Sigmoid colon (tissue), 7 donors: ENCODE data around the gene IGSF21. TPM values are rescaled to one million over a fixed set of nuclear protein-coding genes. Genes with fewer than 3 reads are reported as not detected.
A peak's percentile ranks its signal among the peaks of the same experiment; 100 is the strongest.

Experiments used
- DNase-seq: peaks from one replicate; pipeline ENCODE4 v3.0.0-alpha.2; 2019
- H3K27ac ChIP-seq, 4 donors: fragments of 200-600 bp; sonication (generic); one replicate each; pipeline ENCODE4 v1.5.1; 2016 to 2019; ENCODE audit warnings: mild to moderate bottlenecking in 1 of 4
- H3K27me3 ChIP-seq, 3 donors: fragments of 200-600 bp; sonication (generic); one replicate each; pipeline ENCODE4 v1.5.1; 2019; ENCODE audit warnings: mild to moderate bottlenecking in 1 of 3
- H3K36me3 ChIP-seq, 4 donors: fragments of 200-600 bp; sonication (generic); one replicate each; pipeline ENCODE4 v1.5.1; 2016 to 2019
- H3K4me1 ChIP-seq, 4 donors: fragments of 200-600 bp; sonication (generic); one replicate each; pipeline ENCODE4 v1.5.1; 2017 to 2019
- H3K4me3 ChIP-seq, 4 donors: fragments of 200-600 bp; sonication (generic); one replicate each; pipeline ENCODE4 v1.5.1; 2017 to 2019; ENCODE audit warnings: mild to moderate bottlenecking in 2 of 4, moderate library complexity in 1 of 4
- H3K9me3 ChIP-seq, 4 donors: fragments of 200-600 bp in 3 of 4; sonication (generic) in 3 of 4; one replicate each; pipeline versions ENCODE4 v1.5.1 to v1.6.1; 2013 to 2019
- EP300 ChIP-seq, 4 donors: sonication (generic); formaldehyde crosslinking; IDR thresholded peaks; one replicate each; pipeline ENCODE4 v1.6.1; 2017; ENCODE audit warnings: antibody characterized with exemption in 4 of 4
- POLR2A ChIP-seq, 2 donors: fragments of 450-650 bp; IDR thresholded peaks; one replicate each; pipeline ENCODE4 v1.6.1; 2016; ENCODE audit warnings: antibody characterized with exemption in 2 of 2, mild to moderate bottlenecking in 2 of 2, moderate library complexity in 2 of 2
- POLR2AphosphoS5 ChIP-seq, 4 donors: sonication (generic); formaldehyde crosslinking; IDR thresholded peaks; one replicate each; pipeline ENCODE4 v1.6.1; 2017; ENCODE audit warnings: antibody characterized with exemption in 4 of 4
- whole genome bisulfite sequencing, 2 donors: extraction: QIAGEN DNeasy Blood & Tissue Kit; methylation state at CpG; one replicate each; pipeline ENCODE4 v1.1.7; 2013; 5-methylcytosine and 5-hydroxymethylcytosine counted together
- intact Hi-C: fragments of 100-400 bp; cut with DNase I; formaldehyde crosslinking; loops from one replicate; pipeline ENCODE4 v1.15.1; 2023
- polyA plus RNA-seq, 3 donors: library from polyadenylated mRNA; stranded (reverse); fragments of 200-250 nt; gene quantifications; one replicate each; pipeline ENCODE4 v1.2.3, GENCODE V29; 2013
- total RNA-seq, 4 donors: library from RNA; depleted of rRNA; stranded (reverse); fragments of >200 nt; gene quantifications; one replicate each; pipeline ENCODE4 v1.1.0, GENCODE V29; 2016
- TF ChIP-seq, protein P1 (sequence below), 4 experiments: fragments of 450-650 bp in 3 of 4; fragments of 200-600 bp in 1 of 4; IDR thresholded peaks; one replicate each; pipeline ENCODE4 v1.5.1; 2016 to 2019; ENCODE audit warnings: antibody characterized with exemption in 4 of 4, mild to moderate bottlenecking in 3 of 4, moderate library complexity in 2 of 4
- donor health status: healthy with polysubstance abuse.
- donor health status: Bipolar disorder and iron deficiency.
- donor health status: healthy.

IGSF21 gene
- total and polyA plus RNA-seq, 7 donors = 0.55 to 2.6 (median 1.1) TPM; not detected in 2

DNA sequence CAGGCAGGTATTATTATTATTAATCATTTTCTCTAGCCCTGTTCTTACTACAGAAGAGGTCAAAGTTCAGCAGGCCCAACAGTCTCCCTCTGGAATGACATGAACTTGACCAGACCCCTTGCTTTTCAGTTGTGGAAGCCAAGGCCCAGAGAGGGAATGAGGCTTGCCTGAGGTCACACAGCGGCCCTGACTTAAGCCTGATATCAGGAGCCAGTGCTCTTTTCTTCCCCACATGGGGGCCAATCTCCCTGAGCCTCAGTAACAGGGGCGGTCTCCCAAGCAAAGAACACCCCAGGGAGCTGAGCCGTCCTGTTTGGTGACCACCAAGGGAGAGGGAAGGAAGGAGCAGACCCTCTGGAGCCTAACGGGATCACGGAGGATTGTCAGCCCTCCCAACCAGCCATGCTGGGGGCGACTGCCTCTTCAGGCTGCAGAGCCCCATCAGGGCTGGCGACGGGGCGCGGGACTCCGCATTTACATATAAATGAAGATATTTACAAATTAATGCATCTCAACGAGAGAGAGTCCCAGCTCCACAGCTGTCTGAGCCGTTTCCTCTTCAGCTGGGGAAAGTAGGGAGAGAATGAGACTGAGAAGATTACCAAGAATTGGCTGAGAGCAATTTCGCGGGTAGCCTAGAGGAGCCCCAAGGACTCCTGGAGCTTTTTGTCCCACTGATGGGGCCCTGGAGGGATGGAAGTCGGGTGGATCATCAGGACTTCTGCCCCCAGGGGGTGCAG lies 187.0 kb downstream of the IGSF21 start:
- no peak overlapping the region for H3K27ac ChIP-seq
- WGBS, 2 donors = 42 to 71% methylated on average over 16 of the region's 16 CpGs
- intact Hi-C loops = no loop called here
- H3K4me3 ChIP-seq = no peak overlapping the region
- no peaks in the 10 kb centered on the region for H3K4me1 ChIP-seq
- no peaks in the 10 kb centered on the region for H3K36me3 ChIP-seq
- TF ChIP-seq POLR2AphosphoS5 (IDR thresholded peaks at IDR 0.05) = no peak
- TF ChIP-seq, protein P1, sequence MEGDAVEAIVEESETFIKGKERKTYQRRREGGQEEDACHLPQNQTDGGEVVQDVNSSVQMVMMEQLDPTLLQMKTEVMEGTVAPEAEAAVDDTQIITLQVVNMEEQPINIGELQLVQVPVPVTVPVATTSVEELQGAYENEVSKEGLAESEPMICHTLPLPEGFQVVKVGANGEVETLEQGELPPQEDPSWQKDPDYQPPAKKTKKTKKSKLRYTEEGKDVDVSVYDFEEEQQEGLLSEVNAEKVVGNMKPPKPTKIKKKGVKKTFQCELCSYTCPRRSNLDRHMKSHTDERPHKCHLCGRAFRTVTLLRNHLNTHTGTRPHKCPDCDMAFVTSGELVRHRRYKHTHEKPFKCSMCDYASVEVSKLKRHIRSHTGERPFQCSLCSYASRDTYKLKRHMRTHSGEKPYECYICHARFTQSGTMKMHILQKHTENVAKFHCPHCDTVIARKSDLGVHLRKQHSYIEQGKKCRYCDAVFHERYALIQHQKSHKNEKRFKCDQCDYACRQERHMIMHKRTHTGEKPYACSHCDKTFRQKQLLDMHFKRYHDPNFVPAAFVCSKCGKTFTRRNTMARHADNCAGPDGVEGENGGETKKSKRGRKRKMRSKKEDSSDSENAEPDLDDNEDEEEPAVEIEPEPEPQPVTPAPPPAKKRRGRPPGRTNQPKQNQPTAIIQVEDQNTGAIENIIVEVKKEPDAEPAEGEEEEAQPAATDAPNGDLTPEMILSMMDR (IDR thresholded peaks at IDR 0.05) = no peak
- TF ChIP-seq POLR2A (IDR thresholded peaks at IDR 0.05) = no peak
- TF ChIP-seq EP300 (IDR thresholded peaks at IDR 0.05) = no peak
- H3K9me3 ChIP-seq = no peaks in the 10 kb centered on the region
- no peak for DNase-seq
- peaks cover 0 to 33% (median 3%) of the 10 kb centered on the region in 3 donors for H3K27me3 ChIP-seq

DNA sequence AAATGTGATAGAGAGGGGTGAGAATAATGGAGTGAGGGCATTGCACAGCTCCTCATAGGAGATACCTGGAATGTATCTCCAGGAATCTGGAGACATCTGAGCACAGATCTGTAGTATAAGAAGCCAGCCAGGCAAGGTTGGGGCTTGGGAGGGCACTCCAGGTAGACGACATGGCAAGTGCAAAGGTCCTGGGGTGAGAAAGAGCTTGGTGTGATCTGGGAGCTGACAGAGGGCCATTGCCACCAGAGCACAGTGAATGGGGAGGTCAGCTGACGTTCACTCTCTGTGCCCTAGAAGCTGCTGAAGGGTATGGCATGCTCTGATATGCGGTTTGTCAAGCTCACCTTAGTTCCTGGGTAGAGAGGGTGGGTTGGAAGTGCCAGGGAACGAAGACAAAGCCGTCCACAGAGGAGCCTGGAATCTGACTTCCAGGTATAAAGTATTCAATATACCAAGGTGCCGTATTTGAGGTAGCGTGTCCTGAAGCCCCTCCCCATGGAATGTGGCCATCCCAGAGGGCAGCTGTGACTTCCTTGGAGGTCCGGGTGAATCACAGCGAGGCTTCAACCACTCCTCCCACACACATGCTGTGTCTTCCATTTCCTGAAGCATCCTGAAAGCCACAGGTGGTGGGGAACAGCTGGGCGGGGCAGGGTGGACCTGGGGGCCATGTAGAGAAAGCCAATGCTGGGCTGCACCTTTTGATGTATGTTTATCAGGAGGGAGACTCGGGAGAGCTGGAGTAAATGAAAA lies 190.5 kb downstream of the IGSF21 start:
- H3K27me3 ChIP-seq = peaks cover 0 to 36% (median 12%) of the 10 kb centered on the region in 3 donors
- no peak for TF ChIP-seq POLR2AphosphoS5 (IDR thresholded peaks at IDR 0.05)
- no peak for TF ChIP-seq EP300 (IDR thresholded peaks at IDR 0.05)
- TF ChIP-seq, protein P1 (IDR thresholded peaks at IDR 0.05) = no peak
- no peak for TF ChIP-seq POLR2A (IDR thresholded peaks at IDR 0.05)
- WGBS, 2 donors = 27 to 34% methylated on average over 11 of the region's 11 CpGs
- no peaks in the 10 kb centered on the region for H3K36me3 ChIP-seq
- intact Hi-C loops = no loop called here
- no peak for DNase-seq
- H3K9me3 ChIP-seq = no peaks in the 10 kb centered on the region
- H3K27ac ChIP-seq = no peak overlapping the region
- H3K4me3 ChIP-seq = no peak overlapping the region
- H3K4me1 ChIP-seq = no peaks in the 10 kb centered on the region

DNA sequence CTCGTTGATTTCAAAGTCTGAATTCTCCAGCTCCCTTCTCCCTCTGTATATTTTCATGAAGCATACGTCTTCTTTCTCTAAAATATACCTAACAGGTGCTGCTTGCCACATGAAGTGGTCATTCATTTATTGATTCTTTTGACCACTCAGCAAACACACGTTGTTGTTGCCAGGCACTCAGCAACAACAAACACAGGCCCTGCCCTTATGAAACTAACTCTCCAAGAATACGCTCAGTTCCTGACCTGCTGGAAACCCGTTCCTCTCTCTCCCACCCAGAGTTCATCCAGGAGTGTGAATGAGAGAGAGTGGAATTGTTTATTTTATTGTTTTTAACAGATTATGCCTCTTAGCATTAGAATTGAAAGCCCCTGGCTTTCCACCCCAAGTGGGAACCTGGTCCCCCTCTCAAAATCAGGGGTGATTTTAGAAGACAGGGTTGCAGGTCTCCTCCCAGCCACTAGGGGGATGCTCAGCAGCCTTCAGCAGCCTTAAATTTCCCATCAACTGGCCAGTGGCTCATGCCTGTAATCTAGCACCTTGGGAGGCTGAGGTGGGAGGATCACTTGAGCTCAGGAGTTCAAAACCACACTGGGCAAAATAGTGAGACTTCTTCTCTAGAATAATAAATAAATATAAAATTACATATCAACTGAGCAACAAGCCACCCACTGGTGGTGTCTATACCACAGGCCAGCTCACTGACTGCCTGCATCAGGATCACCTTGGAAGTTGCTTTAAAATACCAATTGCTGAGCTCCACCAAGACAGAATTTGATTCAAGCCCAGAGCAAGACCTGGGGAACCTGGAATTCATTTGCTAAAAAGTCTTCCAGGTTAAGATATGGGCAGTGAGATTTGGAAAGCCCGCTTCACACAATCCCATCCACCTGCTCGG lies 192.1 kb downstream of the IGSF21 start:
- no peak overlapping the region for H3K27ac ChIP-seq
- intact Hi-C loops = no loop called here
- H3K4me1 ChIP-seq = no peaks in the 10 kb centered on the region
- DNase-seq = no peak
- no peaks in the 10 kb centered on the region for H3K9me3 ChIP-seq
- no peak overlapping the region for H3K4me3 ChIP-seq
- 35 to 58% methylated on average over 7 of the region's 7 CpGs for whole genome bisulfite sequencing, 2 donors
- no peak for TF ChIP-seq POLR2A (IDR thresholded peaks at IDR 0.05)
- TF ChIP-seq, protein P1 (IDR thresholded peaks at IDR 0.05) = peak in 3 of 4 experiments; percentile 28 to 63 (median 45)
- peaks cover 0 to 39% (median 14%) of the 10 kb centered on the region in 3 donors for H3K27me3 ChIP-seq
- H3K36me3 ChIP-seq = no peaks in the 10 kb centered on the region

DNA sequence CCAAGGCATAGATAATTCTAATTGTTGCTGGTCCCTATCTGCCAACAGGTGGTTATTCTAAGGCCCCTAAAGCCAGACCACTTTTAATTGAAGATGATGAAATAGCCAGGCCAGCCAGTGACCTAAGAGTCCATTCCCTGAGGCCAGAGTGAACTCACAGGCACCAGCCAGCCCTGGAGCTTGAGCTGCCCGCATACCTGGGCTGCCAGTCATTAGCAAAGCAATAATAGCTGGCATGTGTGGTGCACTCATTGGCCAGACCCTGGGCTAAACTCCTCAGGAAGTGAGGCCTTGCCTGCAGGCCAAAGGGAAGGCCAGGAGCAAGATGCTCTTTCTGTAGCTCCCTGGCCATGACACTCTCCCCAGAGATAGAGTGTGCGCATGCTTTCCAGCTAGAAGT lies 192.8 kb downstream of the IGSF21 start:
- 79 to 91% methylated on average over 2 of the region's 2 CpGs for WGBS, 2 donors
- no peak for DNase-seq
- peaks cover 0 to 33% (median 14%) of the 10 kb centered on the region in 3 donors for H3K27me3 ChIP-seq
- no peaks in the 10 kb centered on the region for H3K9me3 ChIP-seq
- H3K4me3 ChIP-seq = no peak overlapping the region
- H3K27ac ChIP-seq = no peak overlapping the region
- TF ChIP-seq POLR2A (IDR thresholded peaks at IDR 0.05) (no peak), POLR2AphosphoS5 (IDR thresholded peaks at IDR 0.05) (no peak), EP300 (IDR thresholded peaks at IDR 0.05) (no peak)
- TF ChIP-seq, protein P1 (IDR thresholded peaks at IDR 0.05) = no peak
- intact Hi-C loops = no loop called here
- H3K36me3 ChIP-seq = no peaks in the 10 kb centered on the region
- H3K4me1 ChIP-seq = no peaks in the 10 kb centered on the region
